ENCODE results near the gene R3HDM4.

The R3HDM4 gene

GRCh38 chr19:912181-913079, 589 bp downstream of the R3HDM4 start:
- peak overlapping the region; percentile 77 for H3K27ac ChIP-seq
- no peak for TF ChIP-seq ZFX (IDR thresholded peaks at IDR 0.05; ENCODE audit: borderline replicate concordance)
- no peak for TF ChIP-seq CTCF (IDR thresholded peaks at IDR 0.05)

DNA sequence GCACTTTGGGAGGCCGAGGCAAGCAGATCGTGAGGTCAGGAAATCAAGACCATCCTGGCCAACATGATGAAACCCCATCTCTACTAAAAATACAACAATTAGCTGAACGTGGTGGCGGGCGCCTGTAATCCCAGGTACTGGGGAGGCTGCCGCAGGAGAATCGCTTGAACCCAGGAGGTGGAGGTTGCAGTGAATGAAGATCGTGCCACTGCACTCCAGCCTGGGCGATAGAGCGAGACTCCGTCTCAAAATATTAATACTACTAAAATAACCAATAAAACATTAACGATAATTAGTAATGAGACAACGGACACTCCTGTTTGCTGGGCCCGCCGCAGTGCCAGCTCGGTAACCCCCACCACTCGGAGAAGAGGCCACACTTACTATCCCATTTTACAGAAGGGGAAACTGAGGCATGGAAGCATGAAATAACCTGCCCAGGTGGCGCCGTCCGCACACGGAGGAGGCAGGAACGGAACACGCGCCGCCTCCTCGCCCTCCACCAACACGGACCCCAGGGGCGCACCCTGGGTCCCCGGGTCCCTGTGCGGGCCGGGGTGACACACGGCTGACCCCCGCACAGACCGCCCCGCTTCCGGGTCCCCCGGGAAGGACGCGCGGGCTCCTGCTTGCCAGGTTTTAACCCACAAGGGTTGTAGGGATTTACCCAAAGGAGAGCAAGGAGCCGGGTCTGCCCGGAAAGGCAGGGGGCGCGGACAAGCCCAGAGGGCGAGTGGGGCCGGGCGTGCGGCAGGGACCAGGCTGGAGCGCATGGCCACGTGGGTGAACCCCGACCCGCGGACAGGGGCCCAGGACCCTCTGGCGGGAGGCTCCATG, 1.6 kb downstream of the R3HDM4 start:
- no peak overlapping the region for H3K27ac ChIP-seq
- TF ChIP-seq CTCF (IDR thresholded peaks at IDR 0.05) (no peak), ZFX (IDR thresholded peaks at IDR 0.05; ENCODE audit: borderline replicate concordance) (no peak)

DNA sequence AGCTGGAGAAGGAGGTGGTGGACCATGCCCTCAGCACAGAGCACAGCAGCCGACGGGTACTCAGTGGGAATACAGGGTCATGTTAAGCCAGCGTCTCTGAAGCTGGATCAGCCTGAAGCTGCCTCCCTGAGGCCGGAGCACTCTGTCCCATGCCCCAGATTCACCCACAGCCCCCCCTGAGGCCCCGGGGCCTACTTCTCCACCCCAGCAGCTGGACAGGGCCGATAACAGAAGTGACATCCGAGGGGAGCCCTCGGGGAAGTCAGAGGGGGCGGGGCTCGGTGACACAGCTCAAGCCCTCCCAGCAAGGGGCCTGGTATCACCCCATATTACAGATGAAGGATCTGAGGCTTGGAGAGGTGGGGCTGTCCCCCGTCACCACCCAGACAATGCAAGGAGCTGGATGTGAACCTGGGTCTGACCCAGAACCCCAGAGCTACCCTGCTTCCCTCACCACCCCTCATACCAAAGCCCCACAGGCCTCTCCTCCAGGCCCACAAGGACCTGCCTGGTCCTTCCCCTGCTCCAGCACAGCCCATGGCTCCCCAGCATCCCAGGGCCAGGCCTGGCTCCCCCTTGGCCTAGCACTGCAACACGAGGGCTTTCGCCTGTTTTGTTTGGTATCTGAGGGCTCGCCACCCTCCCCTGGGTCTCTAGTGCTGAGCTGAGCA, 5.7 kb downstream of the R3HDM4 start:
- H3K27ac ChIP-seq, result no peak overlapping the region
- TF ChIP-seq ZFX (IDR thresholded peaks at IDR 0.05; ENCODE audit: borderline replicate concordance) (no peak), CTCF (IDR thresholded peaks at IDR 0.05) (no peak)

DNA sequence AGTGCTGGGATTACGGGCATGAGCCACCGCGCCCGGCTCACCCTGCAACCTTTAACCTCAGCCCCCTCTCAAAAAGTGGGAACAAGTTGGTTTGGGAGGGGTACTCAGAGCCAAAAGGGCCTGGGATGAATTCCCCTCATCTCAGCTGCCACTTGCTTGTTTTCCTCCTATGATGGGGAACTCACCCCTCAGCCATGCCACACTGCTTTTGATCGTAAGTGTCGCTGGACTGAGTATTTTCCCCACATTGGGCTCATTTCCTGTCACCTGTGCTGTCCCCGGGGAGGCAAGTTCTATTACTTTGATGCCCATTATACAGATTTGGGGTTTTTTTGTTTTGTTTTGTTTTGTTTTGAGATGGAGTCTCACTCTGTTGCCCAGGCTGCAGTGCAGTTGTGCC, 6.5 kb downstream of the R3HDM4 start:
- TF ChIP-seq CTCF (IDR thresholded peaks at IDR 0.05), result no peak
- TF ChIP-seq ZFX (IDR thresholded peaks at IDR 0.05; ENCODE audit: borderline replicate concordance), result no peak
- no peak overlapping the region for H3K27ac ChIP-seq

DNA sequence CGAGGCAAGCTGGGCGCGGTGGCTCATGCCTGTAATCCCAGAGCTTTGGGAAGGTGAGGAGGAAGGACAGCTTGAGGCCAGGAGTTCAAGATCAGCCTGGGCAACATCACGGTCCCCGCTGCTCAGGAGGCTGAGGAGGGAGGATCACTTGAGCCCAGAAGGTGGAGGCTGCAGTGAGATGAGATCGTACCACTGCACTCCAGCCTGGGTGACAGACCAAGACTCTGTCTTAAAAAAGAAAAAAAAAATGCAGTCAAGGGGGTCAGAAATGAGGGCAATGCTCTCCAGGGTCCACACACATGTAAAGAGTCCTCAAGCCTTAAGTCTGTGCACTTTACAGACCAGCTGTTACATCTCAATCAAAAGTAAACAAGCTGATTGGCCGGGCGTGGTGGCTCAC, 8.5 kb downstream of the R3HDM4 start:
- H3K27ac ChIP-seq, result no peak overlapping the region
- no peak for TF ChIP-seq ZFX (IDR thresholded peaks at IDR 0.05; ENCODE audit: borderline replicate concordance)

GRCh38 chr19:903266-903797, 9.7 kb downstream of the R3HDM4 start:
- TF ChIP-seq ZFX (IDR thresholded peaks at IDR 0.05; ENCODE audit: borderline replicate concordance) (no peak), CTCF (IDR thresholded peaks at IDR 0.05) (no peak)
- no peak overlapping the region for H3K27ac ChIP-seq

Measured in 22Rv1 (cell line).